SIG-M5 (cell line): ENCODE measurements around the gene TSHZ2.
"Not testable (repeated sequence)": the region's sequence is repeated elsewhere in the genome, so short reads cannot be mapped to it uniquely, and the experiment has no call there.

Source experiments
- DNase-seq: peaks from one replicate; lab custom pipeline; 2025; lab: John Stamatoyannopoulos, UW

The TSHZ2 gene

GRCh38 chr20:53422039-53422438, 449.9 kb downstream of the TSHZ2 start:
- no peak for DNase-seq

- no peak for DNase-seq
These were observed 451.5 kb downstream of the TSHZ2 start for GRCh38 chr20:53423587-53424146.

DNA sequence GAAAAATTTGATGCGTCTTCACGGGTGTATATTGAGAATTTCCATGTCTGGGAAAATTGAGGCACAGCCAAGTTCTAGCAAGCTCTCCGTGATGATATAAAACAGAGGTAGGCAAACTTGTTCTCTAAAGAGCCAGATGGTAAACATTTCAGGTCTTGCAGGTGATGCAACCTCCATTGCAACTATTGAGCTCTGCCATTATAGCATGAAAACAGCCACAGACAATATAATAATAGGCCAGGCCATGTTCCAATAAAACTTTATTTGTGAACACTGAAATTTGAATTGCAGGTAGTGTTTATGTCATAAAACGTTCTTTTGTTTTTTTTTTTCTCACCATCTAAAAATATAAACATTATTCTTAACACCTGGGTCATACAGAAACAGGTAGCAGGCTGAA, 453.3 kb downstream of the TSHZ2 start:
- DNase-seq: no peak

- DNase-seq: no peak
These were observed 453.8 kb downstream of the TSHZ2 start for GRCh38 chr20:53425941-53426340.

- no peak for DNase-seq
These were observed 454.7 kb downstream of the TSHZ2 start for GRCh38 chr20:53426766-53427312.

GRCh38 chr20:53427951-53428350, 455.8 kb downstream of the TSHZ2 start:
- DNase-seq: no peak

DNA sequence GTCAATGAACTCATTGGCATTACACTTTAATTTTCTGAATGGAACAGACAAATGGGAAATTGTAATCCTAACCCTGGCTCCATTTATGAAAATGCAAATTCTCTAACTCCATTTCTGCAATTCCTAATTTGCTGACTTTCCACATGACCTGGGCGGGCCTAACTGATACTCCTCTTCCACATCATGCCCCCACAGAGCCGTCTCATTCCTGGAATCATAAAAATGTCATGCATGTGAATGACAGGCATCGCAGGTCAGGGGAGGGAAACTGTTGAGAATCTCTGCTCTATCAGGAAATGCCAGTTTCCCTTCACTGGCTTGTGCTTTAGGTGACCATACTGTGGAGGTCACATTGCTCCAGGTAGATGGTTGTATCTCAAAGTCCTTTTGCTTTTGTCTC, 456.4 kb downstream of the TSHZ2 start:
- DNase-seq: no peak

GRCh38 chr20:53428996-53429395, 456.8 kb downstream of the TSHZ2 start:
- DNase-seq: no peak

- DNase-seq: no peak
These were observed 462.5 kb downstream of the TSHZ2 start for GRCh38 chr20:53434662-53435061.

DNA sequence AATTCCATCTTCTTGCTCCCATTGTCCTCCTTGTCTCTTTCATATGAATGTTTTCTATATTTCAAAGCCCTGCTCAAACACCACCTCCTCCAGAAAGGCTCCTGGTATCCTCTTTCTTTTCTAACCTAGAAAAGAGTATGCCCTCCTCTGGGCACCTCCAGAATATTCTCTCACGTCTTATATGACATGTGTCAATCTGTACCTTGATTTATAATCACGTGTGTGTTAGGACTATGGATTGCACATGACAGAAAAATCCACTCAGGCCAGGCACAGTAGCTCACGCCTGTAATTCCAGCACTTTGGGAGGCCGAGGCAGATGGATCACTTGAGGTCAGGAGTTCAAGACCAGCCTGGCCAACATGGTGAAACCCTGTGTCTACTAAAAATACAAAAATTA, 464.8 kb downstream of the TSHZ2 start:
- not testable (repeated sequence) for DNase-seq

DNA sequence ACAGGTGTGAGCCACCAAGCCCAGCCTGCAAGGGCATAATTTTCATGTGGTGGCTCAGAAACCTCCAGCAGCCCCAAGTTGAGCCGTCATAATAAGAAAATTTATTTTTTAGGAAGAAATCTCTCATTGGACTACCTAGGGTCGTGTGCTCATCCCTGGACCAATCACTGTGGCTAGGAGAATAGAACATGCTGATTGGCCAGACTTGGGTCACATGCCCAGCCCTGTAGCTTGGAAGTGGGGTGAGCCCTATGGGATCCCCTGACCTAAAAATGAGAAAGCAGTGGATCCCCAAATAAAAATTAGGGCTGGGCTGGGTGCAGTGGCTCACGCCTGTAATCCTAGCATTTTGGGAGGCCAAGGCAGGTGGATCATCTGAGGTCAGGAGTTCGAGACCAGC, 466.2 kb downstream of the TSHZ2 start:
- DNase-seq: no peak

GRCh38 chr20:53439046-53439445, 466.9 kb downstream of the TSHZ2 start:
- DNase-seq: no peak

DNA sequence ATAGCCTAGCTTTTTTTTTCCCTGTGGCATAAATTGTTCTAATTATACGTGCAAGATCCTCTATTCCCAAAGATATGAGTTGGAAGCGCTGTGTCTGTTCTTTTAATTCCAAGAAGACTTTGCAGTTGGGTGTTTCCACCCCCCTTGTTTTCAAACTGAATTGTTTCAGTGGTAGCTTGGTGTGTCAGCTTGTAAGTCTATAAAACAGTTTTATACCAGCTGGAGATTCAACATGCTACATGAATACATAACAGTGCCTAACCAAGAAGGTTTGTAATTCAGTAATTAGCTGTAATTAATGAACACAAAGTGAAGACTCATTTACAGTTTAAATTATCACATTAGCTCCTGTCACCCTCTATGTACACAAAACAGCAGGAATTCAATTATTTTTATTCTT, 467.5 kb downstream of the TSHZ2 start:
- no peak for DNase-seq

DNA sequence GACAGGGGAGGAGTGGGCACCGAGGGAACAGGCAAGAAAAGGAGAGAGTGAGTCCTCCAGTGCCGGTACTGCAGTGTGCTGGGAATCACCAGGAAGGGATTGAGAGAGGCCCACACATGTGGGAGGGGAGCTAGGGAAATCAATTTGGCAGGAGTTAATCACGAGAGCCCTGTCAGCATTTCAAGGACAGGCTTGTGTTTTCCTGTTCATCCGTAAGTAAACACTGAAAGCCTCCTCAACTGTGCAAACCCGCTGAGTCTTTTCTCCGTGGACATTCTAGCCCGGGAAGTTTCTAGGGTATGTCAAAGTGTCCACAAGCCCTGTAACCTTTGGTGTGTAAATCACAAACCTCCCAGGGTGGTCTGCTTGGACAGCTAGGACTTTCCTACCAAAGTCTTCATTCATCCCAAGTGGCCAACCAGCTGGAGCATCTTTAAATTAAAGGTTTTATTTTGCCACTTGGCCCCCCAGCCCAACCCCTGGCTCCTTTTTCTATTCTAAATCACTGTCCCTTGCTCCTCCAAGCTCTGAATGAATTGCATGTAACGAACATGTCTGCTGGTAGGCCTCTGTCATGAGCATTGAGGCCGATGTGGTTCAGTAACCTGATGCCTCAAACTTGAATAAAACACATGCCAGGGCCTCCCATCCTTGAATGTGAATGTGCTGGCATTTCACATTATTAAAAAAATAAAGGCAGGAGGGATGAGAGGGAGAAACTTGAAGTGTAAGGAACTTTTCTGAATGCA, 472.4 kb downstream of the TSHZ2 start:
- no peak for DNase-seq

- DNase-seq: no peak
These were observed 473.2 kb downstream of the TSHZ2 start for GRCh38 chr20:53445321-53445731.

DNA sequence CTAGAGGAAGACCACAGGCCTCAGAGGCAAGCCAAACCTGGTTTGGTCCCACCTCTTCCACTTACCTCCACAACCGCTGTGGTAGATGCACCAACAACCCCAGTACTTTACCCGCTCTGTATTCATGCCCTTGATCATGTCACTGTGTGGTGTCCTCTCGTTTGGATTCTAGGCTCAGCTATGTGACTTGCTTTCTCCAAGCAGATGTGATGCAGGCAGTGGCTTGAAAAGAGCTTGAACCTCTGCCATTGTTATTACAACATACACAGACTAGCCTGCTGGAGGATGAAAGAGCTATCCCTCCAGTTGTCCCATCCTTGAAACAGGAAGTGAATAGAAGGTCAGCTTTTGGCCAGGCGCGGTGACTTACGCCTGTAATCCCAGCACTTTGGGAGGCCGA, 473.8 kb downstream of the TSHZ2 start:
- DNase-seq: no peak

GRCh38 chr20:53447316-53447715, 475.2 kb downstream of the TSHZ2 start:
- no peak for DNase-seq

GRCh38 chr20:53448426-53448825, 476.3 kb downstream of the TSHZ2 start:
- no peak for DNase-seq

DNA sequence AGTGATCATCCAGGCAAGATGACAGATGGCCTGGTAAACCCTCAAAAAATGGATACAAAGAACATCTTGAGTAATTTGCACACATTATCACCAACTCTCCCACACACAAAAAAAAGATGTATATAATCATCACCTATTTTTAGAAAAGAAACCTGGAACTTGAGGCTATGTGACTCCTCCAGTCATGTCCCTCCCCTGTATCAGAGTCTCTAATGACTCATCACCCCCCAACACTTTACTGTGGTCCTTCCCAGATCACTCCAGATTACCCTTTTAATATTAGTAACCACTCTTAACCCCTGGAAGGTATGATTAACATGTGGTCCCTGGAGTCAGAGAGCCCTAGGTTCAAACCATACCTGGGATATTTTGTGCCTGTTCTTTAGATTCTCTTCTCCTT, 476.7 kb downstream of the TSHZ2 start:
- DNase-seq: no peak

DNA sequence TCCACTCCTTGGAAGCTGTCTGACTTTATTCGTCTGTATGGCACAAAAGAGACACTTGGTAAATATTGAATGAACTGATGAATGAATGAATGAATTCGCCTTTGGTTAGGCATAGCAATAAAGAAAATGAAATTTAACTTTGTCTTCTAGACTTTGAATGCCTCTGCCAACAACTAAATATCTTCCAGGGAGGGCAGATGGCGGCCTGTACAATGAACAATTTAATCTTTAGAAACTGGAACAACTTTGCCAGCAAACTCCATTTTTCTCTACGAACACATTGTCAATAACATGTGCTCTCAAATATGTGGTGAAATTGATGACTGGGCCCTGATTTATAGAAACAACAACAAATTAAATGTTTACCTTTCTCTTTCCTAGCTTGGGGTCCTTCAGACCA, 480.9 kb downstream of the TSHZ2 start:
- no peak for DNase-seq

- no peak for DNase-seq
These were observed 482.6 kb downstream of the TSHZ2 start for GRCh38 chr20:53454675-53455276.

DNA sequence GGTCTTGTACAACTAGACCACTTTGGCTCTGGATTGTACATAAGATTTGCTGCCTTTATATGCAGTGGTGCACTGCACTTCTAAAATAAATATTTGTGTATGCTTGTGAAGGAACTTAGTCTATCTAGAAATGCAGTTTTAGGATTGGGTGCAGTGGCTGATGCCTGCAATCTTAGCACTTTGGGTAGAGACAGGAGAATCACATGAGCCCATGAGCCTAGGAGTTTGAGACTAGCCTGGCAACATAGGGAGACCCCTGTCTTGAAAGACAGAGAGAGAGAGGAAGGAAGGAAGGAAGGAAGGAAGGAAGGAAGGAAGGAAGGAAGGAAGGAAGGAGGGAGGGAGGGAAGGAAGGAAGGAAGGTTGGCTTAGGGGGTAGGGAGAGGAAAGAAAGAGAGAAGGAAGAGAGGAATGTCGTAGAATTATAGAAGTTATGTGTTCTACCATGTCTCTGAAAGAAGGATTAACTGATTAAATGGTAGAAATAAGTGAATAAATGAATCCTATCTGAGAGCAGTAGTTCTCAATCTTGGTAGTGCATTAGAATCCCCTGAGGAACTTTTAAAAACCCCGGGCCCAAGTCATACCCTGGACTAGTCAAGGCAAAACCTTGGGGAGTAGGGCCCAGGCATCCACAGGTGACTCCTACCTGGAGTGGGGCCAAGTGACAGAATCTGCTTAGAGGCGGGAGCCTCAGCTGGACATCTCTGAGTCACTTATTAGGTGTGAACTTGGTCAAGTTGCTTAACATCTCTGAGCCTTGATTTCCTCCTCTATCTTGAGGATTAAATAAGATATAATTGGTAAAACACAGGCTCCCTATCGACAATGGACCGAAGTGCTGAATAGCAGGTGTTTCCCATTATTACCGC, 491.2 kb downstream of the TSHZ2 start:
- no peak for DNase-seq
